Adrenal gland (tissue), 12 donors: Measurements from ENCODE around the gene INTS1. TPM values are rescaled to one million over a fixed set of nuclear protein-coding genes. Genes with fewer than 3 reads are reported as not detected.

Source experiments
- DNase-seq, 7 donors: peaks; one replicate each; pipeline ENCODE4 v3.0.0-alpha.2; 2019 to 2020
- H3K27ac ChIP-seq, 5 donors: fragments of 200-600 bp; sonication (generic) in 4 of 5; 1 replicate in 3 of 5; 2 replicates in 2 of 5; pipeline versions ENCODE4 v1.5.1 to v1.8.0; 2016 to 2020; ENCODE audit warnings: mild to moderate bottlenecking in 1 of 5
- H3K27me3 ChIP-seq: fragments of 200-600 bp; 2 replicates; pipeline ENCODE4 v1.8.0; 2021
- H3K36me3 ChIP-seq, 2 donors: fragments of 200-600 bp; replicated peaks in 1 of 2; 1 replicate in 1 of 2; 2 replicates in 1 of 2; pipeline versions ENCODE4 v1.5.1 to v1.8.0; 2018 to 2022
- H3K4me1 ChIP-seq, 2 donors: fragments of 200-600 bp; replicated peaks in 1 of 2; 1 replicate in 1 of 2; 2 replicates in 1 of 2; pipeline versions ENCODE4 v1.5.1 to v1.8.0; 2018 to 2021
- H3K4me3 ChIP-seq, 4 donors: fragments of 200-600 bp; sonication (generic) in 3 of 4; one replicate each; pipeline ENCODE4 v1.5.1; 2016 to 2018
- H3K9me3 ChIP-seq, 3 donors: fragments of 200-600 bp; sonication (generic) in 1 of 3; replicated peaks in 1 of 3; 1 replicate in 2 of 3; 2 replicates in 1 of 3; pipeline versions ENCODE4 v1.5.1 to v1.8.0; 2016 to 2021
- CTCF ChIP-seq, 6 experiments: fragments of 450-650 bp in 4 of 6; fragments of 200-600 bp in 2 of 6; sonication (generic) in 1 of 6; IDR thresholded peaks; 1 replicate in 5 of 6; 2 replicates in 1 of 6; pipeline versions ENCODE4 v1.5.1 to v1.8.0; 2016 to 2021; ENCODE audit warnings: antibody characterized with exemption in 6 of 6, mild to moderate bottlenecking in 2 of 6, moderate library complexity in 1 of 6
- POLR2A ChIP-seq, 2 donors: fragments of 450-650 bp; IDR thresholded peaks; one replicate each; pipeline ENCODE4 v1.6.1; 2017; ENCODE audit warnings: antibody characterized with exemption in 2 of 2, mild to moderate bottlenecking in 2 of 2, moderate library complexity in 1 of 2
- WGBS, 4 donors: extraction: QIAGEN DNeasy Blood & Tissue Kit in 2 of 4; methylation state at CpG; one replicate each; pipeline versions ENCODE4 v1.1.5 to v1.1.7; 2013 to 2017; 5-methylcytosine and 5-hydroxymethylcytosine counted together
- intact Hi-C, 2 donors: fragments of 100-400 bp; cut with DNase I; formaldehyde crosslinking; loops; one replicate each; pipeline versions ENCODE4 v1.14.1 to v1.15.0; 2022 to 2023
- polyA plus RNA-seq, 3 donors: library from polyadenylated mRNA; stranded (reverse); fragments of 200-250 nt in 2 of 3; fragments of 350-450 nt in 1 of 3; fragmentation: Illumina TruSeq in 1 of 3; extraction: RNeasy Lipid Tissue Mini Kit (QIAGEN cat#74804) in 1 of 3; gene quantifications; one replicate each; pipeline ENCODE4 v1.2.3, GENCODE V29; 2013 to 2014
- total RNA-seq, 9 donors: library from RNA; depleted of rRNA in 4 of 9; stranded (reverse); fragments of >200 nt in 4 of 9; fragments of 120-200 nt in 1 of 9; fragmentation: NEBNext Ultra II Directional in 1 of 9; extraction: Animal tissue kit (Norgen Biotek cat#: 25700) in 1 of 9; gene quantifications; one replicate each; pipeline versions ENCODE4 v1.1.0 to v1.2.4, GENCODE V29; 2013 to 2023
- donor health status: healthy with polysubstance abuse.
- donor health status: Bipolar disorder and iron deficiency.
- donor health status: DM: yes; HTN: yes; CAD: no.
- donor health status: DM: no; HTN: no; CAD: no.
- donor health status: DM: no; HTN: no; CAD: no.
- donor health status: DM: yes; HTN: yes; CAD: no.

INTS1 gene
- total and polyA plus RNA-seq, 12 donors = 4.7 to 152 (median 72.8) TPM

GRCh38 chr7:1493571-1493970, 10.6 kb downstream of the INTS1 start:
- no peak overlapping the region for H3K27ac ChIP-seq
- intact Hi-C loops = no loop called here
- no peak for TF ChIP-seq POLR2A (IDR thresholded peaks at IDR 0.05)
- no peak for TF ChIP-seq CTCF (IDR thresholded peaks at IDR 0.05)
- WGBS, 4 donors = 82 to 96% (median 95%) methylated on average over 2 to 26 of the region's 26 CpGs
- no peaks in the 10 kb centered on the region for H3K27me3 ChIP-seq
- H3K9me3 ChIP-seq = no peaks in the 10 kb centered on the region
- H3K36me3 ChIP-seq = peaks cover 0 to 66% of the 10 kb centered on the region in 2 donors
- no peaks in the 10 kb centered on the region for H3K4me1 ChIP-seq
- H3K4me3 ChIP-seq = no peak overlapping the region
- DNase-seq = no peak

GRCh38 chr7:1493129-1493528, 11.1 kb downstream of the INTS1 start:
- H3K4me3 ChIP-seq = no peak overlapping the region
- H3K4me1 ChIP-seq = no peaks in the 10 kb centered on the region
- TF ChIP-seq POLR2A (IDR thresholded peaks at IDR 0.05) = no peak
- no peak for TF ChIP-seq CTCF (IDR thresholded peaks at IDR 0.05)
- WGBS, 4 donors = 92 to 98% (median 94%) methylated on average over 20 of the region's 20 CpGs
- H3K27me3 ChIP-seq = no peaks in the 10 kb centered on the region
- DNase-seq = no peak
- intact Hi-C loops = no loop called here
- H3K27ac ChIP-seq = no peak overlapping the region
- H3K36me3 ChIP-seq = peaks cover 0 to 65% of the 10 kb centered on the region in 2 donors
- no peaks in the 10 kb centered on the region for H3K9me3 ChIP-seq

- H3K36me3 ChIP-seq = peaks cover 0 to 65% of the 10 kb centered on the region in 2 donors
- 88 to 97% (median 94%) methylated on average over 24 to 33 of the region's 33 CpGs for WGBS, 4 donors
- intact Hi-C loops = no loop called here
- no peak for DNase-seq
- H3K27me3 ChIP-seq = no peaks in the 10 kb centered on the region
- H3K27ac ChIP-seq = no peak overlapping the region
- H3K4me3 ChIP-seq = no peak overlapping the region
- H3K9me3 ChIP-seq = no peaks in the 10 kb centered on the region
- TF ChIP-seq CTCF (IDR thresholded peaks at IDR 0.05) (no peak), POLR2A (IDR thresholded peaks at IDR 0.05) (no peak)
- no peaks in the 10 kb centered on the region for H3K4me1 ChIP-seq
Measured at GRCh38 chr7:1492640-1493039, 11.5 kb downstream of the INTS1 start.

- Histone ChIP-seq H3K27me3 (no peaks in the 10 kb centered on the region), H3K27ac (no peak overlapping the region), H3K4me1 (no peaks in the 10 kb centered on the region), H3K4me3 (no peak overlapping the region), H3K36me3 (peaks cover 0 to 65% of the 10 kb centered on the region in 2 donors), H3K9me3 (no peaks in the 10 kb centered on the region)
- no peak for DNase-seq
- 93 to 94% (median 93%) methylated on average over 10 of the region's 10 CpGs for WGBS, 4 donors
- intact Hi-C loops = no loop called here
- TF ChIP-seq POLR2A (IDR thresholded peaks at IDR 0.05) = no peak
- no peak for TF ChIP-seq CTCF (IDR thresholded peaks at IDR 0.05)
Measured at GRCh38 chr7:1492221-1492620, 12.0 kb downstream of the INTS1 start.
